ENCODE measurements around the gene TRIM67.

- TF ChIP-seq CTCF (IDR thresholded peaks at IDR 0.05; ENCODE audit: low read length) (no peak), EZH2 (optimal IDR thresholded peaks at IDR 0.05; ENCODE audit: low read depth, low read length) (no peak), EZH2phosphoT487 (IDR thresholded peaks at IDR 0.05; ENCODE audit: low read length) (no peak)
Measured at GRCh38 chr1:231248778-231249177, 86.9 kb downstream of the TRIM67 start.
